ENCODE results near the gene REC8. TPM values are rescaled to one million over a fixed set of nuclear protein-coding genes. Genes with fewer than 3 reads are reported as not detected.

The REC8 gene
- polyA plus RNA-seq, 1 donor (not counting 4 experiments of a cell fraction or from before 2014, with no cell fraction given): 6.3 TPM

GRCh38 chr14:24157331-24157730 lies 14.5 kb upstream of the REC8 start:
- dilution Hi-C loops (cut with MboI; ENCODE audit: extremely low pct_ligation_motif_present, low sequenced_read_pairs): no loop called here
- peaks cover 36 to 48% of the 10 kb centered on the region in 2 experiments for H3K36me3 ChIP-seq (ENCODE audit: control insufficient read depth in 2 of 2, extremely low read depth in 1 of 2, insufficient read depth in 2 of 2, low read length in 2 of 2)
- H4K20me1 ChIP-seq (ENCODE audit: control insufficient read depth, extremely low read depth, insufficient read depth, low read length): no peaks in the 10 kb centered on the region
- no peaks in the 10 kb centered on the region for H3K9me1 ChIP-seq (ENCODE audit: control insufficient read depth, extremely low read depth, insufficient read depth, low read length)
- H3K9ac ChIP-seq (ENCODE audit: control insufficient read depth, extremely low read depth, insufficient read depth, low read length): no peak overlapping the region
- H3K27ac ChIP-seq (ENCODE audit: control insufficient read depth, insufficient read depth, low read length): no peak overlapping the region
- no peak overlapping the region for H2AFZ ChIP-seq (ENCODE audit: control insufficient read depth, low read length)
- H3K27me3 ChIP-seq (ENCODE audit: control insufficient read depth, extremely low read depth, insufficient read depth, low read length): no peaks in the 10 kb centered on the region
- peaks cover 13% of the 10 kb centered on the region for H3K79me2 ChIP-seq (ENCODE audit: control insufficient read depth, insufficient read depth, low read length)
- no peaks in the 10 kb centered on the region for H3K9me3 ChIP-seq (ENCODE audit: control insufficient read depth, low read depth, low read length)
- peaks cover 16% of the 10 kb centered on the region for H3K4me1 ChIP-seq (ENCODE audit: control insufficient read depth, extremely low read depth, insufficient read depth, low read length)
- no peak for DNase-seq (ENCODE audit: low read depth, low spot score)
- no peak for TF ChIP-seq CTCF (optimal IDR thresholded peaks at IDR 0.05 in 1 of 3, IDR thresholded peaks at IDR 0.05 in 1 of 3, conservative IDR thresholded peaks at IDR 0.05 in 1 of 3; ENCODE audit: extremely low read depth in 1 of 3, insufficient read depth in 2 of 3, low read length in 3 of 3)
- no peak for TF ChIP-seq EZH2 (IDR thresholded peaks at IDR 0.05; ENCODE audit: low read length)
- FAIRE-seq: no peak
- no peak overlapping the region for H3K4me3 ChIP-seq (ENCODE audit: control insufficient read depth in 2 of 3, extremely low read depth in 1 of 3, insufficient read depth in 2 of 3, low read depth in 1 of 3, low read length in 3 of 3)
- H3K4me2 ChIP-seq (ENCODE audit: control insufficient read depth, extremely low read depth, insufficient read depth, low read depth, low read length): no peak overlapping the region

- Histone ChIP-seq H3K4me1 (ENCODE audit: control insufficient read depth, extremely low read depth, insufficient read depth, low read length) (peaks cover 29% of the 10 kb centered on the region), H3K9me1 (ENCODE audit: control insufficient read depth, extremely low read depth, insufficient read depth, low read length) (no peaks in the 10 kb centered on the region), H3K27me3 (ENCODE audit: control insufficient read depth, extremely low read depth, insufficient read depth, low read length) (no peaks in the 10 kb centered on the region), H2AFZ (ENCODE audit: control insufficient read depth, low read length) (no peak overlapping the region), H3K9ac (ENCODE audit: control insufficient read depth, extremely low read depth, insufficient read depth, low read length) (no peak overlapping the region), H3K27ac (ENCODE audit: control insufficient read depth, insufficient read depth, low read length) (no peak overlapping the region), H3K9me3 (ENCODE audit: control insufficient read depth, low read depth, low read length) (no peaks in the 10 kb centered on the region), H4K20me1 (ENCODE audit: control insufficient read depth, extremely low read depth, insufficient read depth, low read length) (no peaks in the 10 kb centered on the region), H3K4me3 (ENCODE audit: control insufficient read depth in 2 of 3, extremely low read depth in 1 of 3, insufficient read depth in 2 of 3, low read depth in 1 of 3, low read length in 3 of 3) (no peak overlapping the region), H3K36me3 (ENCODE audit: control insufficient read depth in 2 of 2, extremely low read depth in 1 of 2, insufficient read depth in 2 of 2, low read length in 2 of 2) (peaks cover 52 to 60% of the 10 kb centered on the region in 2 experiments), H3K4me2 (ENCODE audit: control insufficient read depth, extremely low read depth, insufficient read depth, low read depth, low read length) (no peak overlapping the region), H3K79me2 (ENCODE audit: control insufficient read depth, insufficient read depth, low read length) (peaks cover 32% of the 10 kb centered on the region)
- TF ChIP-seq CTCF (optimal IDR thresholded peaks at IDR 0.05 in 1 of 3, IDR thresholded peaks at IDR 0.05 in 1 of 3, conservative IDR thresholded peaks at IDR 0.05 in 1 of 3; ENCODE audit: extremely low read depth in 1 of 3, insufficient read depth in 2 of 3, low read length in 3 of 3) (no peak), EZH2 (IDR thresholded peaks at IDR 0.05; ENCODE audit: low read length) (no peak)
- FAIRE-seq: no peak
- no peak for DNase-seq (ENCODE audit: low read depth, low spot score)
- dilution Hi-C loops (cut with MboI; ENCODE audit: extremely low pct_ligation_motif_present, low sequenced_read_pairs): no loop called here
These were observed 11.9 kb upstream of the REC8 start for GRCh38 chr14:24159777-24160498.

All from keratinocyte (primary cell).